Measurements from ENCODE around the gene CTDSPL. TPM values are rescaled to one million over a fixed set of nuclear protein-coding genes. Genes with fewer than 3 reads are reported as not detected.

CTDSPL gene
- total RNA-seq, 1 donor from 2014 or later = 41.5 TPM

DNA sequence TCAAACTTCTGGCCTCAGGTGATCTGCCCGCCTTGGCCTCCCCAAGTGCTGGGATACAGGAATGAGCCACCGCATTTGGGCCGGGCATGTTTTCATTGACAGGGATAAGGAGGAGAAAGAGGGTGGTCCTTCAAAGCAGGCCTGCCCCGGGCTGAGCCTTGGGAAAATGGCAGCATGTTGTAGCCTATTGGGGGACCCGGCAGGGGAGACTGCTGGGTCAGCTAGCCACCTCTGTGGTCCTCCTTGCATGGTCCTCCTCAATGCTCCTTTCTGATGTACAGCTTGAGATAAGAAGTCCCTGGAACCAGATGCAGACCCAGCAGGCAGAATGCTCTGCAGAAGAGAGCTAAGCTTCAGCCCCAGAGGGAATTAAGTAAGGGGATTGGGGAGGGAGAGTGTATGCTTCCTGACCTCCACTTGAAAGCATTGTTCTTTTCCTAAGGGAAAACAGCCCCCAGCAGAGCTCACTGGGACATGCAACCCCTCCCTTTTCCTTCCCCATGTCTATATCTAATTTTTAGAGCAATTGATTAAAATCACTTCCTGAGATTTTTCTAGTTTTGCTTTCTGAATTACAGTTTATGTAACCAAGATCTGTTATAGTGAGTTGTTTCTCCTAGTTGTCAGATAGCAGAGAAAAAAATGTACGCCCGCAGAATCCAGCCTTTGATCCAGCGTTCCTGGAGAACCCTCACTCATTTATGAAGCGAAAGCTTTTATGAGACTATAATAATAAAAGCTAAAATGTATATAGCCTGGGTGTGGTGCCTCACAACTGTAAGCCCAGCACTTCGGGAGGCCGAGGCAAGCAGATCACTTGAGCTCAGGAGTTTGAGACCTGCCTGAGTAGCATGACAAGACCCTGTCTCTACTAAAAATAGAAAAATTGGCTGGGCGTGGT, 80.2 kb downstream of the CTDSPL start:
- Mint-ChIP-seq H3K4me1 (ENCODE audit: low read depth) (peaks cover 93% of the 10 kb centered on the region), H3K4me3 (ENCODE audit: unreplicated experiment) (no peak overlapping the region), H3K36me3 (ENCODE audit: low read depth) (no peaks in the 10 kb centered on the region), H3K9me3 (ENCODE audit: low read depth) (no peaks in the 10 kb centered on the region), H3K27me3 (ENCODE audit: low read depth) (no peaks in the 10 kb centered on the region), H3K27ac (ENCODE audit: unreplicated experiment) (peak overlapping the region; percentile 74)
- TF ChIP-seq, protein P1, sequence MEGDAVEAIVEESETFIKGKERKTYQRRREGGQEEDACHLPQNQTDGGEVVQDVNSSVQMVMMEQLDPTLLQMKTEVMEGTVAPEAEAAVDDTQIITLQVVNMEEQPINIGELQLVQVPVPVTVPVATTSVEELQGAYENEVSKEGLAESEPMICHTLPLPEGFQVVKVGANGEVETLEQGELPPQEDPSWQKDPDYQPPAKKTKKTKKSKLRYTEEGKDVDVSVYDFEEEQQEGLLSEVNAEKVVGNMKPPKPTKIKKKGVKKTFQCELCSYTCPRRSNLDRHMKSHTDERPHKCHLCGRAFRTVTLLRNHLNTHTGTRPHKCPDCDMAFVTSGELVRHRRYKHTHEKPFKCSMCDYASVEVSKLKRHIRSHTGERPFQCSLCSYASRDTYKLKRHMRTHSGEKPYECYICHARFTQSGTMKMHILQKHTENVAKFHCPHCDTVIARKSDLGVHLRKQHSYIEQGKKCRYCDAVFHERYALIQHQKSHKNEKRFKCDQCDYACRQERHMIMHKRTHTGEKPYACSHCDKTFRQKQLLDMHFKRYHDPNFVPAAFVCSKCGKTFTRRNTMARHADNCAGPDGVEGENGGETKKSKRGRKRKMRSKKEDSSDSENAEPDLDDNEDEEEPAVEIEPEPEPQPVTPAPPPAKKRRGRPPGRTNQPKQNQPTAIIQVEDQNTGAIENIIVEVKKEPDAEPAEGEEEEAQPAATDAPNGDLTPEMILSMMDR (IDR thresholded peaks at IDR 0.05) = no peak
- DNase-seq (ENCODE audit: low spot score) = no peak

DNA sequence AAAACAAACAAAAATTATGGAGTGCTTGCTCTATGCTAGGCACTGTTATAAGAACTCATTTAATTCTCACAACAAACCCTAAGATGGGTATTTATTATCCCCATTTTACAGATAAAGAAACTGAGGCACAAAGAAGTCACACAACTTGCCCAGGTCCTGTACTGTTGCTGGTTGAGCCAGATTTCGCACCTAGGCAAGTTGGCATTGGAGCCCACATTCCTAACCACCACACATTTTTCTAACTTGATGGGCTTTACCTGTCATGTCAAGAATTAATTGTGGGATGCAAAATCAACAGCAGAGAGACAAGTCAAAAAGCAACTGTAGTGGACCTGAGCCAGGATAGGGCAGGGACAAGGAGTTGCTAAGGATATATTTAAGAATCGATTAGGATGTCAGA, 81.0 kb downstream of the CTDSPL start:
- Mint-ChIP-seq H3K9me3 (ENCODE audit: low read depth) (no peaks in the 10 kb centered on the region), H3K27me3 (ENCODE audit: low read depth) (no peaks in the 10 kb centered on the region), H3K4me1 (ENCODE audit: low read depth) (peaks cover 91% of the 10 kb centered on the region), H3K27ac (ENCODE audit: unreplicated experiment) (no peak overlapping the region), H3K36me3 (ENCODE audit: low read depth) (no peaks in the 10 kb centered on the region), H3K4me3 (ENCODE audit: unreplicated experiment) (no peak overlapping the region)
- TF ChIP-seq, protein P1 (IDR thresholded peaks at IDR 0.05) = no peak
- no peak for DNase-seq (ENCODE audit: low spot score)

DNA sequence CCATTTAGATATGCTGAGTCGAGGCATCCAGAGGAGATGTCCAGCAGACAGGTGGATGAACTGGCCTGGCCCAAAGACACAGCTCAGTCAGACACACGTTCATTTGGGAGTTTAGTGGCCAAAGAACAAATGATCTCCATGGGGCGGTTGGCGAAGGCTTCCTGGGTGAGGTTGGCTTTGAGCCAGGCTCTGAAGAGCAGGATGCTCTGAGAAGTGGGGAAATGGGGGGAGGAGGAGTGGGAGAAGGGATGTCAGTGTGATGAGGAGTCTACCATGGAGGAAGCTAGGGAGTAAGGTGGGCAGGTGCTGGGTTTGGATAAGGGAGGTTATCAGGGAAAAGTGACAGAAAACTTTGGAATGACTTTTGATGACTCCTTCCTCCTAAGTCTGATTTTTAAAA, 81.4 kb downstream of the CTDSPL start:
- peaks cover 89% of the 10 kb centered on the region for H3K4me1 Mint-ChIP-seq (ENCODE audit: low read depth)
- H3K27me3 Mint-ChIP-seq (ENCODE audit: low read depth) = no peaks in the 10 kb centered on the region
- H3K4me3 Mint-ChIP-seq (ENCODE audit: unreplicated experiment) = no peak overlapping the region
- TF ChIP-seq, protein P1 (IDR thresholded peaks at IDR 0.05) = no peak
- no peak for DNase-seq (ENCODE audit: low spot score)
- no peaks in the 10 kb centered on the region for H3K9me3 Mint-ChIP-seq (ENCODE audit: low read depth)
- H3K36me3 Mint-ChIP-seq (ENCODE audit: low read depth) = no peaks in the 10 kb centered on the region
- H3K27ac Mint-ChIP-seq (ENCODE audit: unreplicated experiment) = peak overlapping the region; percentile 72

DNA sequence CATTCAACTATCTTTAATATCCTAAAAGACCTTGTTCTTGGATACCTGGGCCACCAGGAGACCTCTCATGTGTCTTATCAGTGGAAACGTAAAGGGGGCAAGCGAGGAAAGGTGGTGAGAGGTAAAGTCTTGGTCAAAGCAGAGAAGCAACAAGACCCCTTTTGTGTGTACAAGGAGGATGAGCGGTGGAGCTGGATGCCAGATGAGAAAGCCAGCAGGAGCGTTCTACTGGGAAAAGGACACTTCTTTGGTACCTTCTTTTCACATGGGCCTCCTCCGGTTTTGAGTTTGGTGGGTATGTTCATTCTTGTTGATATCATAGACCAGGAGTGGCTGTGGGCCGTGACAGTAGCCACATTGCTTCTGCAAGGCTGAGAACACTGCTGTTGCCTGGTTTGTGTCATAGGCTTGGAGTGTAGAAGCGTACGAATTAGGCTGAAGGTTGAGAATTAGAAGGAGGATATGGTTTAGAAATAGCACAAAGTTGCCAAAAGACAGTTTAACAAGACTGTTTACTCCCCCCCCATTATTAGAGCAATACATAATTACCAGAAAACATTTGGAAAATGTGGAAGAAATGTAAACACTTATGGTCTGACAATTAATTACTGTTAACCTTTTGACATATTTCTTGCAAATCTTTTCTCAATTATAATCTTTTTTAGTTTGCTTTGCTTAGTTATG, 82.1 kb downstream of the CTDSPL start:
- TF ChIP-seq, protein P1 (IDR thresholded peaks at IDR 0.05) = no peak
- no peaks in the 10 kb centered on the region for H3K36me3 Mint-ChIP-seq (ENCODE audit: low read depth)
- DNase-seq (ENCODE audit: low spot score) = no peak
- peaks cover 83% of the 10 kb centered on the region for H3K4me1 Mint-ChIP-seq (ENCODE audit: low read depth)
- H3K9me3 Mint-ChIP-seq (ENCODE audit: low read depth) = no peaks in the 10 kb centered on the region
- peak overlapping the region; percentile 49 for H3K27ac Mint-ChIP-seq (ENCODE audit: unreplicated experiment)
- H3K4me3 Mint-ChIP-seq (ENCODE audit: unreplicated experiment) = no peak overlapping the region
- H3K27me3 Mint-ChIP-seq (ENCODE audit: low read depth) = no peaks in the 10 kb centered on the region

DNA sequence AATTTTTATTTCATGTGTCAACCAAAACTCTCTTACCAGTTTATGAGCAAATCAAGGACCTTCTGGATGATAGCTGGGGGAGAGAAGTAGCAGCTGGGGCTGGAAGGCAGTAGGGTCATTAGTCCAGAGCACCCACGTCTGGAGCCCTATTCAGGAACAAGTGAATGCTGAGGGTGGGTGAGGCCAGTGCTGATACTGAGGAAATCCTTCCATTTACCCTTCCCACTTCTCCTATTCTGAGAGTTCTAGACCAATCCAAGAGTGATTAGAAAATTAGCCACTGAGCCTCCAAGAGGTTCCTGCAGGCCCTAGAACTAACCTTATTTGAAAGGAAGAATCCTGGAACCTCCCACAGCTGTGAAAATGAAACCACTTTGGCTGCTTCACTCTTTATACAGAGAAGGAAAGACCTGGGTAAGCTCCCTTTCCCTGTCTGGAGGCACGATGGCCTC, 82.7 kb downstream of the CTDSPL start:
- peak overlapping the region; percentile 71 for H3K27ac Mint-ChIP-seq (ENCODE audit: unreplicated experiment)
- DNase-seq (ENCODE audit: low spot score) = no peak
- peaks cover 81% of the 10 kb centered on the region for H3K4me1 Mint-ChIP-seq (ENCODE audit: low read depth)
- no peaks in the 10 kb centered on the region for H3K9me3 Mint-ChIP-seq (ENCODE audit: low read depth)
- TF ChIP-seq, protein P1 (IDR thresholded peaks at IDR 0.05) = no peak
- no peaks in the 10 kb centered on the region for H3K27me3 Mint-ChIP-seq (ENCODE audit: low read depth)
- no peak overlapping the region for H3K4me3 Mint-ChIP-seq (ENCODE audit: unreplicated experiment)
- H3K36me3 Mint-ChIP-seq (ENCODE audit: low read depth) = no peaks in the 10 kb centered on the region

All from chondrocyte (in vitro differentiated cells).